Mucosa of gallbladder (tissue), 1 donor: ENCODE results near the gene HPSE2. TPM values are rescaled to one million over a fixed set of nuclear protein-coding genes. Genes with fewer than 3 reads are reported as not detected.
"Not testable (repeated sequence)": the region's sequence is repeated elsewhere in the genome, so short reads cannot be mapped to it uniquely, and the experiment has no call there.

Source experiments
- DNase-seq: peaks from one replicate; pipeline ENCODE4 v3.0.0-alpha.2; 2020; ENCODE audit warnings: low spot score
- total RNA-seq: library from RNA; stranded (reverse); gene quantifications from one replicate; pipeline ENCODE4 v1.2.1, GENCODE V29; 2021
- donor health status: DM: no; HTN: no; CAD: no.

The HPSE2 gene
- total RNA-seq, 1 donor from 2014 or later: 12.4 TPM

- DNase-seq: no peak
Measured at GRCh38 chr10:99161165-99161564, 74.5 kb downstream of the HPSE2 start.

DNA sequence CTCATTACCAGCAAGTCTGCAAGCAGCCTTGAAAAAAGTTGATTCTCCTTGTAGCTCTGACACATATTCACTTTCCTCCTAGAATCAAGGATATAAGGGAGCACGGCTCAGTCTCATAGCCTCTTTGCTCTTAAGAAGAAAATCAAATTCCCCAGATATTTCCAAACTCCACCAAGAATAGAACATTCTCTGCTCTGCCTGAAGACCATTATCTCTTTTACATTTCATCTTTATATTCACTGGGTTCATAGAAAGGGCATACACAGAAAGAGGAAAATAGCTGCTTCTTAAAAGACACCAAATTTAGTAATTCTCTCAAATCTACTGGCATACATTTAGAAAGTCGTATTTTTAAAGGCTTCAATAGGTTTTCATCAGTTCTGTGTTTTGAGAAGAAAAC, 92.0 kb downstream of the HPSE2 start:
- no peak for DNase-seq

DNA sequence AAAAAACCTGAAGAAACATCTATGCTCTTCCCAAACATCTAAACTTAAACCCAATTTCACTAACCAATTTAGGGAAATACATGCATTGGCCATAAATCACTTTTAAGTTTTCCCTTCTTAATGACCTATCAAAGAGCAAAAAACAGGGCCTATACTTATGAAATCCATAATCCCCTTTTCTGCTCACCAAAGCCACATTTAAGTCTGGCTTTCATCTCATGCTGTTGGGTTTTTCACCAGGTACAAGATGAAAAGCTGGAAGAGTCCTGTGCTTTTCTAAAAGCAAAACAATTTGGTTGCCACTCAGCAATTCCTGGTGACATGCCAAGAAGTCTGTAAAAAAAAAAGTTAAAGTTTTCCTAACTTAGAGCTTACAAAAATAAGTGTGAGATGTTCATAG, 92.6 kb downstream of the HPSE2 start:
- DNase-seq: no peak

DNA sequence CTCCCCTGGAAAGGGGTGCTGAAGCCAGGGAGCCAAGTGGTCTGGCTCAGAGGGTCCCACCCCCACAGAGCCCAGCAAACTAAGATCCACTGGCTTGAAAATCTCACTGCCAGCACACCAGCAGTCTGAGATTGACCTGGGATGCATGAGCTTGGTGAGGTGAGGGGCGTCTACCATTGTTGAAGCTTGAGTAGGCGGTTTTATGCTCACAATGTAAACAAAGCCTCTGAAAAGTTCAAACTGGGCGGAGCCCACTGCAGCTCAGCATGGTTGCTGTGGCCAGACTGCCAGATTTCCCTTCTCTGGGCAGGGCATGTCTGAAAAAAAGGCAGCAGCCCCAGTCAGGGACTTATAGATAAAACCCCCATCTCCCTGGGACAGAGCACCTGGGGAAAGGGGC, 102.8 kb downstream of the HPSE2 start:
- not testable (repeated sequence) for DNase-seq

DNA sequence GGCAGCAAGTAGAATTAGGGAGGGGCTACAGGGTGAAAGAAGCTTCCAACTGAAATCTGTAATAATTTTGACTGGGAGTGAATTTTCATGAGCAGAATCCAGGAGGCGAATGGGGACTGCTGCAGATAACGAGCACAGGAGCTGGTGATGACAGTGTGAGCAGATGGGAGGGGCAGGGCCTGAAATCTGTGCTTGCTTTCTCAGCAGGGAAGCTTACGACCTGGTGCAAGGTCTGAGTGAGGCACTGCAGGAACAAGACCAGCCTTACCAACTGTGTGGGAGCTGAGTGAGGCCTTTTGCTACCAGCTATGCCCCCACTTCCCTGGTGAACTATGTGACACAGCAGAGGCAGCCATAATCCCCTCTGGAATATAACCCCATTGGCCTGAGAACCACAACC, 109.8 kb downstream of the HPSE2 start:
- no peak for DNase-seq

DNA sequence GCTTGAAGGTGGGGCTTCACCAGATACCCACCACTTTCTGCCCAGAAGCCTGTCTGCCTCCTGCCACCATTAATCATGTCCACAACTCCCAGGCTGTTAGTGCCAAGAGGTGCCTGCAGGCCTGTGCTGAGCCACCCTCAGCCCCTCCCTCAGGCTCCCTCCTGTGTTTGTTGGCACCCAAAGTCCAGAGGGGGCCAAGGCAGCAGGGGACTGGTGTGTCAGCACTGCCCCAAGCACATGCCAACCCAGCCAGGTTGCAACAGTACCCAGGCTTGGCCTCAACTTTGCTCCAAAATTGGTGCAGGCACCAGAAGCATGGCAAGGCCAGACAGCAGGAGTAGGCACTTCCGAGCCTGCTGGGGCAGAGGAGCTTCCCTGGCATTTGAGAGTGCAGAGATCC, 111.3 kb downstream of the HPSE2 start:
- DNase-seq: no peak

GRCh38 chr10:99123851-99124250, 111.8 kb downstream of the HPSE2 start:
- no peak for DNase-seq

DNA sequence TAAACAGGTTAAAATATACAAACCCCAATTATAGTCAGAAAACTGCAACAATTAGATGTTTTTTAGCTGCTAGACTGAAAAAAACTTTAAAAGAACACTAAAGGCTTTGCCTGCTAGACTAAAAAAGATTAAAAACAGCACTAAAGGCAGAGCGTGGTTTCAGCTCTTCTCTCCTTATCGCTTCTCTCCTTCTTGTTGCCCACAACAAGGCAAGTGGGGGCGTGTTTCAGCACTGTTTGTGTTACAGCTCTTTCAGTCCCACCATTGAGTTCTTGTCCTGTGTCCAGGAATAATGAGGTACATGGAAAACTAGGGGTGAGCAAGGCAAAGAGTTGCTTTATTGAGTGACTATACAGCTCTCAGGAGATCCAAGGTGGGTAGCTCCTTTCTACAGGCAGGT, 112.3 kb downstream of the HPSE2 start:
- DNase-seq: no peak

- DNase-seq: no peak
Measured at GRCh38 chr10:99119258-99119748, 116.3 kb downstream of the HPSE2 start.

GRCh38 chr10:99115703-99116102, 119.9 kb downstream of the HPSE2 start:
- no peak for DNase-seq

DNA sequence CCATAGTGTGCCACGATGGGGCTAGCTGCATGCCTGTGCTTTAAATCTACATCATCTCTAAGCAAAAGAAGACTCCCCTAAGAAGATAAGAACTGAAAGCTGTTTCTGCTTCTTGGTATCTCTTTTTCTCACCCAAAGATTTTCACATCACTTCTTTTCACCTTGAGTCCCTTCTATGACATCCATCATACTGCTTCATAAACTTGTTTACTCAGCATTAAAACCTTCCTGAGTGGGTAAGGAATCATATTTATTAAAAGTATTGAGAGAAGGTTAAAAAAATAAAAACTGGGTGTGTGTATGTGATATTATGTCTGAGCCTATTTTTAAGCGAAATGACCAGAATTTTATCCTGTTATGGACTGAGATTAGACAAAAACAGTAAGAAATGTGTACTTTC, 150.3 kb downstream of the HPSE2 start:
- DNase-seq: no peak

GRCh38 chr10:99084161-99084560, 151.5 kb downstream of the HPSE2 start:
- DNase-seq: no peak

- DNase-seq: no peak
Measured at GRCh38 chr10:99080275-99080945, 155.2 kb downstream of the HPSE2 start.

GRCh38 chr10:99062591-99062990, 173.1 kb downstream of the HPSE2 start:
- DNase-seq: no peak

DNA sequence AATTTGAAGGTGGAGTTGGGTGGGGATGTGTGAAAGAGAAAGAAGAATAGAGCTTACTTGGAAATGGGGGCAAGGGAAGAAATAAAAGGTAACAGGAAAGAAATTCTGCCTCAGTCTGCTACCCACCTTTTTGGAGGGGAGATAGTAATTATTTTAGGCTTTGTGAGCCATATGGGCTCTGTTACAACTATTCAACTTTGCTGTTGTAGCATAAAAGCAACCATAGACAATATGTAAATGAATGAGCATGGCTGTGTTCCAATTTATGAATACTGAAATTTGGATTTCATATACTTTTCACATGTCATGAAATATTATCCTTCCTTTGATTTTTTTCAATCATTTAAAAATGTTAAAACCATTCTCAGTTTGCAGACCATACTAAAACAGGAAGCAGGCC, 176.9 kb downstream of the HPSE2 start:
- no peak for DNase-seq

DNA sequence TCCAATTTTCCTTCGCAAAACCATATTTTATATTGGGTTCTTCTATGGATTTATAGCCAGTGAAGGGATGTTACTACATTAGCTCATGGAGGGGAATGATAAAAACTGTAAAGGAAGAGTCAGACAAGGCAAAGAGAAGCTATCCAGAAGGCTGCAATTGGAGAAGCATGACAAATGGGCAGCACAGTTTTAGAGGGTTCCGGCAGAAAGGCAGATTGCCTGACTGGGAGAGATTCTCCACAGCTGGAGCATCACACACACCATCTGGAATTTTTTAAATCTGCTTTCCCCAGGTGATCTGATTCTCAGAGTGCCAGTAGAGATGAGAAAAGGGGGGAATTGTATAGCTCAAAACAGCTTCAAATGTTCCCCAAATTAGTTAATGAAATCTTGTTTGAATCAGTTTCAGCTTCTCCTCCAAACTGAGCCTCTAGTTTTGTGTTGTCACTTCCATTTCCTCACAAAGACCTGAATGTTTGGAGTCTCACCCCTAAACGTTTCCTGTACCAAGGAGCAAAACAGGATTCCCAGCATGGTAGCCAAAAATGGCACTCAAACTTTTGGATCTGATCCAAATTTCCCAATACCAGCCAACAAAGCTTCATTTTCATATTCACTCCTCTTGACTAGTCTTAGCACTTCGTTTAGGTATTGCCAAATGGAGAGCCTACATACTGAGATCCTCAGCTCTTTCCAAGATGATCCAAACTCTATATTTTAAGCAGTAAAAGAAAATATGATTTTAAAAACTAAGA, 177.5 kb downstream of the HPSE2 start:
- no peak for DNase-seq

DNA sequence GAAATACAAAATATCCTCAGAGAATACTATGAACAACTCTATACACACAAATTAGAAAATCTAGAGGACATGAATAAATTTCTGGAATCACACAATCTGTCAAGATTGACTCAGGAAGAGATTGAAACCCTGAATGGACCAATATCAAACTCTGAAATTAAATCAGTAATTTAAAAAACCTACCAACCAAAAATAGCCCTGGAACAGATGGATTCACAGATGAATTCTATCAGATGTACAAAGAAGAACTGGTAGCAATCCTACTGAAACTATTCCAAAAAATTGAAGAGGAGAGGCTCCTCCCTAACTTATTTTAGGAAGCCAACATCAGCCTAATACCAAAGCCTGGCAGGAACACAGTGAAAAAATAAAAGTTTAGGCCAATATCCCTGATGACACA, 190.0 kb downstream of the HPSE2 start:
- no peak for DNase-seq

- no peak for DNase-seq
Measured at GRCh38 chr10:99042051-99042771, 193.4 kb downstream of the HPSE2 start.

DNA sequence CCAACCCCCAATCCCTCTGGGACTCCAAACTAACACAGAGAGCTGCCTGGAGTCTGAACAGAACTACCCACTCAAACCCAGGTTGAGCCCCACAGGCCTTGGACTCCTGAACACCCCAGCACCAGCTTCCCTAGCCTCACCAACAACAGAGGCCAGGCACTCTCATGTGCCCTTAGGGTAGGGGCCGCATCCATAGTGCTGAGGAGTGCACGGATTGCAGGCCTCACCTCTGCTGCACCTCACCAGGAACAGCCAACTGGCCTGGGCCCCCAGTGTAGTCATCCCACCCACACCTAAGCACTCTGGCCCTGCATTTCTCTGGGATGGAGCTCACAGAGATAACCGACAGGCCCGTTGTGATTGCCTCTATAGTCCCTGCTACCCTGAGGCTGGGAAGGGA, 194.2 kb downstream of the HPSE2 start:
- DNase-seq: no peak

DNA sequence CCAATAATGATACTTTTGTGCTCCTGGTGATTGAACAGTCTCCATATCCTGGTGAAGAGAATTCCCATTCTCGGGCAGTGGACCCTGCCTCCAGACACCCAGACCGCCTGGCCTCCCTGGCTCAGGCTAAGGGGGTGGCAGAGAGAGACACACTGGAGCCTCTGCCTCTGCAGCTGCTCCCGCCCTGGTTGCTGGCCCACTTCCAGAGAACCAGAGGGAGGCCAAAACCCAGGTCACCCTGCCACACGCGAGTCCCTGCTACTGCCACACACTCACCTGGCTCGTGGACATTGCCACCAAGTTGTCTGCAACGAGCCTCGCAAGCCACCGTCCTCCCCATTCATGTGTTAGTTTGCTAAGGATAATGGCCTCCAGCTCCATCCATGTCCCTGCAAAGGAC, 221.8 kb downstream of the HPSE2 start:
- no peak for DNase-seq

GRCh38 chr10:99010286-99010685, 225.4 kb downstream of the HPSE2 start:
- DNase-seq: no peak

GRCh38 chr10:99008054-99008453, 227.6 kb downstream of the HPSE2 start:
- no peak for DNase-seq

DNA sequence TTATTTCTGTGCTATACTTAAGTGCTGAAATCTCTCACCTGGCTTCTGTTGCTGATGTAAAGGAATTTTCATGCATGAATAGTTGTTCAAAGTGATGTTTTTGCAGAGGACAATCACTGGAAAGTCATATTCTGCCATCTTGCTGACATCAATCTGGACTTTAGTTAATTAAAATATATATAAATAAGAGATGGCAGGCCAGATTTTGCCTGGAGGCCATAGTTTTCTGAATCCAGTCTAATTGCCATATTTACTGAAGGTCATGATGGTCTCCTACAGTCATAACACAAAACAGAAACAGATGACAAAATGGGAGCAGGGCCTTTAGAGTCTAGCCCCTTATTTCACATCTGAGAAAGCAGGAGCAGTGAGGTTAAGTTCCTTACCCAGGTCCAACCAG, 228.2 kb downstream of the HPSE2 start:
- DNase-seq: no peak
